T-helper 2 cell (primary cell): ENCODE measurements around the gene IMPDH1.
"Not testable (repeated sequence)": the region's sequence is repeated elsewhere in the genome, so short reads cannot be mapped to it uniquely, and the experiment has no call there.

Experiments
- DNase-seq, 5 experiments: peaks; one replicate each; pipeline versions ENCODE4 v3.0.0 to v3.0.0-alpha.2; 2012 to 2022
- total RNA-seq, 2 donors: gene quantifications; one replicate each; lab custom pipeline; 2026; lab: John Stamatoyannopoulos, UW

IMPDH1 gene
- total RNA-seq = 43.0 to 56.3 reads per million in 2 donors

DNA sequence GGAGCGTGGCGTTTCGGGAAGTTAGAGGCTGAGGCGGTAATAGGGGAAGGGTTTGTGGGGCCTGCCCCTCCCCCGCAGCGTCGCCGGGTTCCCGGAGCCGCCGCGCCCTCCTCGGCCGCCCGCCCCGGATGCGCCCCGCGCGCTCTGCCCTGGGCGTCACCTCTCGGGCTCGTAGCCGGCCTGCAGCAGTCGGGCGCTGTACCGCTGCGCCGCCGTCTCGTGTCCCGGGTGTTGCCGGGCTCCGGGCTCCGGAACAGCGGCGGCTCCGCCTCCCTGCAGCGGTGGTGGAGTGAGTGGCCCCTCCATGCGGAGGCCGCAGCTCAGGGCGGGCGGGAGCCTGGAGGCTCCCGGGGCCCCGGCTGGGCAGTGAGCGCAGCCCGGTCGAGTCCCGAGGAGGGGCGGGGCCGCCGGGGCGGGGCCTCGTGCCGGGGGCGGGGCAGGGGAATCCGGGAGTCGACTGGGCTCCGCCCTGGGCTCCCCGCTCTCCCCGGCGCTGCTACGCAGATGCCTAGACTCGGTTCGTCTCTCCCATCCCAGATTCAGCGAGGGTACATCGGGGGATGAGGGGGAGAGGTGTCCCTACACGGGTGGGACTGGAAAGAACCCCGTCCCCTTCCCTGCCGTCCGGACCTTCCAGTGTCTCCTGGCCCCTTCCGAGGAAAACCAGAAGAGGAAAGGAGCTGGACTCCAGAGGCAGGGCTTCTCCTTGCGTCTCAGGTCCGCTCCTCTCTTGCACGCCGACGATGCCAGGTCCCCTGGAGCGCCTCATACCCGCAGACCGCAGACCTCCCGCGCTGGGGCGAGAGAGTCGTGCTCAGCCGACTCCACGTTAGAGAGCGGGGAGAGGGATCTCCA, at the start of gene IMPDH1:
Gene IMPDH1 (minus strand): TSS at position 387 of the 855 bp plus-strand sequence. CDS start 81 bp downstream, at position 306.
- DNase-seq = peak; percentile 76 to 87 (median 82)

DNA sequence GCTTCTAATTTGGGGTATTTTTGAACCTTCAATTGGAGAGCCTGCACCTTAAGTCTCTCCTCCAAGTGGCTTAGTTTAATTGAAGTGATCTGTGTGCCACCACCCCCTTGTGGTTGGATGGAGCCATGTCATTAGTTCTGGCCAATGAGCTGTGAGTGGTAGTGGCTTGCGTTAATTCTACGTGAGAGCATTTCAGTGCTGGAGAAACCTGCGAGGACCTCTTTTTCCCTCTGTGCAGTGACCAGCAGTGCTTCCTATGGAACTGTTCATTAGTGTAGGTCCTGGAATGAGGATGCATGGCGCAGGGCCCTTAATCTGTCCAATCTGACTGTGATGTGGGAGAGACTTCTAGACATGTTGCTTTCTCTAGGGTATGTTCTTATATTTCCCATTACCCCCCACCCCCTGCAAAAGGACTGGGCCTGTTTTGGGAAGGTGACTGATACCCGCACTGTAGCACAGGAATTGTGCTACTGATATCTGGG, 49.7 kb upstream of the IMPDH1 start:
- peak; percentile 20 to 84 (median 55) for DNase-seq

DNA sequence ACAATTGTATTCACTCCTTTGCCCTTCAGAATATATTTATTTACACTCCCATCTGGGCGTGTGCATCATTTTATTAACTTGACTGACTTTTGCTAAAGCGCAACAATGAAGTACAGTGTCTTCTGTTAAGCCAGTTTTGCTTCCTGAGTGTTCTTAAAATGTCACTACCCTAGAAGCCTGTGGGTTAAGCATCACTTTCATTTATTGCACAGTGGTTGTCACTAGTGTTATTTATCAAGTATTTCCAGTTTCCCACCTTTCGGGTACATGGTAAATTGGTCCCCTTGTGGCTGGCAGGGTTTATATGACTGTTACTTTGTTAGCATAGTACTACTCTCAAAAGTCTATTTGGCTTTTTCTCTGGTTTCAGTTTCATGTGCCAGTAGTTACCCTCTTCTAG, 49.2 kb upstream of the IMPDH1 start:
- peak in 2 of 5 experiments; percentile 5 to 83 for DNase-seq

DNA sequence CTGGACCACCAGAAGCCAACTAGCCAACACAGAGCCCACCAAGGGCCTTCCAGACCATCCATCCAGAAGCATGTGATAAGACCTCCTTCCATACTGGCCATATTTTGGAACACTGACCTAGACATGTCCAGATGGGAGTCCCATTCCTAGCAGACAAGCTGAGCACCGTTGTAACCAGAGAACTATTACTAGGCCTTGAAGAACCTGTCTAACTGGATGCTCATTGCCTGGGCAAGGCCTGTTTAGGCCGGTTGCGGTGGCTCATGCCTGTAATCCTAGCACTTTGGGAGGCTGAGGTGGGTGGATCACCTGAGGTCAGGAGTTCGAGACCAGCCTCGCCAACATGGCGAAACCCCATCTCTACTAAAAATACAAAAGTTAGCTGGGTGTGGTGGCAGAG, 47.6 kb upstream of the IMPDH1 start:
- not testable (repeated sequence) for DNase-seq

DNA sequence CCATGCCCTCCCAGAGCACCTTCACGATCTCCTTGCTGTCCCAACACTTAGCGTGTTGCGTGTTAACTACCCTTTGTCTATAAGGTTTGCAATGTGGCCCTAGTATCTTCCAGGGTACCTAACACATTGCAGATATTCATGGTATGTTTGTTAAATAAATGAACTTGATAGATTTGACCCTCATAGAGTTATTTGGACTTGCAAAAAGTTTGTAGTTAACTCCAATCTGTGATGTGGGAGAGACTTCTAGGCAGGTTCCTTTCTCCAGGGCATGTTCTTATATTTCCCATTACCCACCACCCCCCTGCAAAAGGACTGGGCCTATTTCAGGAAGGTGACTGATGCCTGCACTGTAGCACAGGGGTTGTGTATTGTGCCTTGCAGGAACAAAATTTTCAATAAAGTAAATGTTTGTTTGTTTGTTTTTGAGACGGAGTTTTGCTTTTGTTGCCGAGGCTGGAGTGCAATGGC, 46.5 kb upstream of the IMPDH1 start:
- no peak for DNase-seq

DNA sequence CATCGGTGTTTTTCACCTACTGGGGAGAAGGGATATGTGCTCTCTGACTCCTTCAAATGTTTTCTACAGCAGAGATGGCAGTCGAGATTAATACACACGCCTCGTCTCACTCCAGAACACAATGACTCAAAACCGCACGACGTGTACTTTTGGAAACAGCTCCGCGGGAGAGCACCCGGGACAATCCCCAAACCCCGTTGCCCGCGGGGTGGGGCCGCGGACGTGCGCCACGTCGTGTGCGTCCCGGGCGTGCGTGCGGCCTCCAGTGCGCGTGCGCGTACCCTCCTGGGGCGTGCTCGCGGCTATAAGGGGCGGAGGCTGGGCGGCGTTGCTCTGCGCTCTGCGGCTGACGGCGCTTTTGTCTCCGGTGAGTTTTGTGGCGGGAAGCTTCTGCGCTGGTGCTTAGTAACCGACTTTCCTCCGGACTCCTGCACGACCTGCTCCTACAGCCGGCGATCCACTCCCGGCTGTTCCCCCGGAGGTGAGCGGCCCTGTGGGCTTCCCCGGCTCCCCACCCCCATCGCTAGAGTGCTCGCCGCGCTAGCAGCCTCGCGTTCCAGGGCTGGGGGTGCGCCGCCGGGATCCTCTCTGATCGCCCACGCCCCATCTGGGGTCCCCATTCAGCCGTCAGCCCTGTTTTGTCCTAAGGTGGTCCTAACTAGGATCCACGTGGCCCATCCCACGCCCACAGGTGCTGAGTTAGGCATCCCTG, 45.9 kb upstream of the IMPDH1 start, which contains the start of gene HILPDA:
Gene HILPDA (plus strand): TSS at position 336 of the 712 bp plus-strand sequence. CDS start 1,391 bp downstream, outside the sequence.
- DNase-seq = peak; percentile 89 to 97 (median 91)

DNA sequence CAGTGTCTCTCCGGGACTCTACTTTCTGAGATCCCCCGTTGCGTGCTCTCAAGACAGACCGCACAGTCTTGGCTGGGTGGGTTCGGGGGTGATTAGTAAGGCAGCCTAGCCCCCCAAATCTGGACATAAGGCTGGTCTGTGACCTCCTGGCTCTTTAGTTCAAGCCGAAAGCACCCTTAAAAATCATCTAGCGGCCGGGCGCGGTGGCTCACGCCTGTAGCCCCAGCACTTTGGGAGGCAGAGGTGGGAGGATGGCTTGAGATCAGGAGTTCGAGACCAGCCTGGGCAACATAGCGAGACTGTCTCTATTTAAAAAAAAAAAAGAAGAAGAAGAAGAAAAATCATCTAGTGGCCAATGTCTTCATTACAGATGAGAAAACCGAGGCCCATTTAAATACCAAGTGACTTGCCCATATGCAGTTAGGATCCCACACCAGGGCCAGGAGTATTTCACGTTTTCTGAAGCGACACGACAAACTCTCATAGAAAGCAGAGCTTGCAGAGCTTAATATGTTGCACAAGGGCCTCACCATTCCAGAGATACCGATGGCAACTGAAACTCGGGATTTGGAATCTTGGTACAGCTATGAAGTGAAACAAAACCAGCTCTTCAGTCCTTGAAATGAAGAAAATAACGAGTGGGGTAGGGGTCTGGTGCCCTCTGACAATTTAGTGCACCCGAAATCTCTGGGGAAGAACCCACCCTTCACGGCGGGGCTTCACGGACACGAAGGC, 45.2 kb upstream of the IMPDH1 start:
- DNase-seq = peak in 1 of 5 experiments; percentile 57

DNA sequence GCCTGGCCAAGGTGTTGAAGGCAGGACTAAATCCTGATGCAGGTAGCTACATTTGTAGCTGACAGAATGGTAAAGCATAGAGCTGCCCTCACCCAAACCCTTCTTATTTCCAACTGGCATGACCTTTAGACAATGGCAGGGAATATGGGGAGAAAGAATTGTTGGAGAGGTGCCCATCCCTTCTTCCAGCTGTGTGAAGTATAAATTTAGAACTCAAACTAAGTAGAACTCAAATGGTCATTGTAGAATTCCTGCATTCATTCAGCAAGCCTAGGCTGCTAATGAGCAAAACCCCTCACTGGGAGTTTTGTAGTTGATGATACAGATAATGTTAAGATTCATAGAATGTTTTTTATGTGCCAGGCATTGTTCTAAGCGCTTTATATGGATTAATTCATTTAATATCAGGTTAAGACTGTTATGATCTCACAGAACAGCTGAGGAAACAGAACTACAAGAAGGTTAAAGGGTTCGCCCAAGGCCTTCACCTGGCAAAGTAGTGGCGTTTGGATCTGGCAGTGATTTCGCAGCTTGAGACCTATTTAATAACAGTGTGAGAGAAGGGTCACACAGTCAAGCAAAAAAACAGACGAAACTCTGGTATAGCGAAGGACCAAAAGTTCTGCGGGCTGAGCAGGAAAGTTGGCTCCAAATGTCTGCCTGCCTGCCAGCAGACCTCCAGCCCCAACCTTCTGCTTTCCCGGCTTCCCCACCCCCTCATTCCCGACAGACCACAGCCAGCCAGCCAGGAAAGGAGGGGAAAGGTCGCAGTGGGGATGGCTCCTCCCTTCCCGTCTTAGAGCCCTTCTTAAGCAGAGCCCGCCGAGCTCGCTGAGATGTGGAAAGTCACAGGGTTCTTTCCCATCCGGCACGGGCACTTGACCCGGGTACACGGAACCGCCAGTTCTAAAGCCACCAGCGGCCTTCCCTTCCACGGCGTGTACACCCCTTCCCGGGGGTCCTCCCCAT, 44.3 kb upstream of the IMPDH1 start:
- DNase-seq = no peak

DNA sequence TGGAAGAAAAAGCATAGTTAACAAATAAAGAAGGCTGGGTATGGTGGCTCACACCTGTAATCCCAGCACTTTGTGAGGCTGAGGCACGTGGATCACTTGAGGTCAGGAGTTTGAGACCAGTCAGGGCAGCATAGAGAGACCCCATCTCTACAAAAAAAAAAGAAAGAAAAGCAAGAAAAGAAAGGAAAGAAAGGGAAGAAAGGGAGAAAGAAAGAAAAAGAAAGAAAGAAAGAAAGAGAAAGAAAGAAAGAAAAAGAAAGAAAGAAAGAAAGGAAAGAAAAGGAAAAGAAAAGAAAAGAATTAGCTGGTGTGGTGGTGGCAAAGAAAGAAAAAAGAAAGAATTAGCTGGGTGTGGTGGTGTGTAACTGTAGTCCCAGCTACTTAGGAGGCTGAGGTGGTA, 42.8 kb upstream of the IMPDH1 start:
- no peak for DNase-seq

DNA sequence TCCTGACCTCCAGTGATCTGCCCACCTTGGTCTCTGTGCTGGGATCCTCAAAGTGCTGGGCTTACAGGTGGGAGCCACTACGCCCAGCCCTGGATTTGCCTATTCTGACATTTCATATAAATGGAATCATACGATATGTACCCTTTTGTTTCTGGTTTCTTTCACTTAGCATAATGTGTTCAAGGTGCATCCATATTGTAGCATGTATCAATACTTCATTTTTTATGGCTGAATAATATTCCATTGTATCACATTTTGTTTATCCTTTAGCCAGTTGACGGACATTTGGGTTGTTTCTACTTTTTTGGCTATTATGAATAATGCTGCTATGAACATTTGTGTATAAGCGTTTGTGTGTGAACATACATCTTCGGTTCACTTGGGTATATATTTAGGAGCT, 41.1 kb upstream of the IMPDH1 start:
- no peak for DNase-seq

DNA sequence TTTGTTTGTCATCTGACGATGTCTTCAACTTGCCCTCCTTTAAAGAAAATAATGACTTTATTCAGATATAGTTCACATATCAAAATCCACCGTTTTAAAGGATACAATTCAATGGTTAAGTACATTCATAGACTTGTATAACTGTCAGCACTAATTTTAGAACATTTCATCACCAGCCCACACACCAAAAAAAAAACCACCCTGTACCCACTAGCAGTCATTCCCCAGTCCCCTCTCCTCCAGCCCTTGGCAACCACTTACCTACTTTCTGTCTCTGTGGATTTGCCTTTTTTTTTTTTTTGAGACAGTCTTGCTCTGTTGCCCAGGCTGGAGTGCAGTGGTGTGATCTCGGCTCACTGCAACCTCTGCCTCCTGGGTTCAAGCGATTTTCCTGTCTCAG, 40.6 kb upstream of the IMPDH1 start:
- DNase-seq = peak in 1 of 5 experiments; percentile 26

DNA sequence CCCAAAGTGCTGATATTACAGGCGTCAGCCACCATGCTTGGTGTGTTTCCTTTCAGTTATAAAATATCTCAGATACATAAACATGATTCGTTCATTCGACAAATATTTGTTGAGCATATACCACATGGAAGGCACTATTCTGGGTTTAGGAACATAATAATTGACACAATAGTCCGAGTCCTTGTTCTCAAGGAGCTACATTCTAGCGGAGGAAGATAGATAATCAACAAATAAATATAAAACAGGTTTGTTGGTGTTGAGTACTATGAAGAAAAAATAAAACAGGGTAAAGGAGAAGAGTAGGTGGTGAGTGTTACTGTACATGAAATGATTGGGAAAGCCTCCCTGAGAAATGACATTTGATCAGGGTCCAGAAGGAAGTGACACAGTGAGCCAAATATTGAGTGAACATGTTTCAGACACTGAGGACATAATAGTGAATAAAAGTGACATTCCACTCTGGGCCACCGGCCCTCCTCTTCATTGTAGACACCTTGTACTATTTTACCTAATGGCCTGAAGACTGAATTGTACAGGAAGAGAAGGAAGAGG, 39.0 kb upstream of the IMPDH1 start:
- no peak for DNase-seq

DNA sequence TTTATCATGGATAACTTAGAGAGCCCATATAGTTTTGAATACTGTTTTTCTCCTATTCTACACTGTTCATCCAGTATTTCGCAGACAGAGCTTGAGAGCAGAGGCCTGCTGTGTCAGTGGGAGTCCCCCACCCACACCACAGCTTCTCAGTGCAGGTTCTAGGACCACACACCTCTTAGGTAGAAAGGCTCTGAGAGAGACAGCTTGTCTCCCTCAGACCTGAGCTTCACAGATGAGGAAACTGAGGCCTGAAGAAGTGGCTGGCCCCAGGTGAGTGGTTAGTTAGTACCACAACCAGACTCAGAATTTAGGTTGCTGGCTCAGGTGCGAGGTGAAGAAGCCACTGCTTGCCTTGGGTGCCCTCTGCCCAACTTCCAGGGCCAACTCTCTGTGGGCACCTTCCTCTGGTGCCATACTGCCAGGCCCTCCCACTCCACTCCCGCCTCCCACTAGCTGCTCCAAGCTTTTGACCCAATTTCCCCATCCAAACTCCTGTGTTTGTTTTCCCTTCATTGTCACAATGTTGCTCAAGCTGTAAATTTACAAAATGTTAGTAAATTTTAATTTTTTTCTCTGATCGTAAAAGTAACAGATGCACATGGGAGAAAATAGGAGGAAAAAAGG, 38.3 kb upstream of the IMPDH1 start:
- DNase-seq = no peak

DNA sequence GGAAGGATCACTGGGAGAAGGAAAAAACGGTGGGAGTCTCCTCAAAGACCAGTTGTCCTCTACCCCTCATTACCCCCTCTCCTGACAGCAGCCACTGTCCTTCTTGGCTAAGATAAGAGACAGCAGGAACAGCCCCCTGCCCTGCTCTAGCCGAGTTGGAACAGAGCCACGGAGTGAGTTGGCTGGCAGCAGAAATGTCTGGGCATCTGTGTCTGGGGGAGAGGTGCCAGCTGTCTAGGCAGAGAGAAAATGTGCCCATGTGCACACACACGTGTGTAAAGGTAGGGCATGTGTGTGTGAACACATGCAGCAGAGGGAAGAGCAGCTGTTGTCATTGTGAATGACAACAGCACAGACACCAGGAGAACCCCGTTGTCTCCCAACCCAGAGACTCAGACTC, 36.5 kb upstream of the IMPDH1 start:
- DNase-seq = no peak

DNA sequence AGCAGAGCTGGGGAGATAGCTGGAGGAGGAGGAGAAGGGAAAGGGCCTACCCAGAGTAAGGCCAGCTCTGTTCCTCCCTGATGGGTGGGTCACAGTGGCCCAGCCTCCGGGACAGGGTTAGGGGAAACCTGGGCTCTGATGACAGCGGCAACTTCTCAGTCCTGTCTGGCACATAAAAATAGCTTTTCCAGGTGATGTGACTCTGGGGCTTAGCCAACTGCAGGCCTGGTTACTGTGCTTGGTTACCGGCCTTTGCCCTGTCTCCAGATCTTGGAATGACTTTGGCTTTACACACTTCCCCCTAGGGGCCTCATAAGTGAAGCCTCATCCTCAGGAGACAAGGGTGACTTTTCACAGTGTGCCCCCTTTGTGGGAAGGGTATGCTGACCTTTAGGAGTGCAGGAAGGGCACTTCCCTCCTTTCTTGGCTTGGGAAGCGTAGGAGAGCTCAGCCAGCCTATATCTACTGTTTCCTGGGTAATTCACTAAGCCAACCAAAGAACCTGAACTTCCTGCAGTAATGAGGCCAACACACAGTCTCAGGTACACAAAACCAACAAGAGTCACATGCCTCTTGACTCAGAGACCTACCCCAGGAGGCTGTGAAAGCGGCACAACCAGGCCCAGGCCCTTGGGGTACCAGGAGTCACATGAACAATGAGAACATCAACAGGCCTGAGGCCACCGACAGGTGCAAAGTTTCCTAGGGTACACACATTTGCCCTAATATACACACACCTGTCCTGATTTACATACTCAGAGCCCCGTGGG, 34.2 kb upstream of the IMPDH1 start:
- peak in 1 of 5 experiments; percentile 12 for DNase-seq

DNA sequence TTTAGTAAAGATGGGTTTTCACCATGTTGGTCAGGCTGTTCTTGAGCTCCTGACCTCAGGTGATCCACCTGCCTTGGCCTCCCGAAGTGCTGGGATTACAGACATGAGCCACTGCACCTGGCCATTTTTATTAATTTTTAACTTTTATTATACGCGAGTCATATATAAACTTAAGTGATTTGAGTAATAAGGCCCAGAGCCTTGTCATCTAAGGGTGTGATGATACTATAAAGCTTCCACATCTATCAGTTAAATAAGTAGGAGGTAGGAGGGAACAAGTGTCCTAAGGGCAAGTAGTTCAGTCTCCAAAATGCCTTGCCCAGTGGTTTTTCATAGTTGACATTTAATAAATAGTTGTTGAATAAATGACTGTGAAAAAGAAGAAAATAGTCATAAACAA, 32.6 kb upstream of the IMPDH1 start:
- DNase-seq = no peak

DNA sequence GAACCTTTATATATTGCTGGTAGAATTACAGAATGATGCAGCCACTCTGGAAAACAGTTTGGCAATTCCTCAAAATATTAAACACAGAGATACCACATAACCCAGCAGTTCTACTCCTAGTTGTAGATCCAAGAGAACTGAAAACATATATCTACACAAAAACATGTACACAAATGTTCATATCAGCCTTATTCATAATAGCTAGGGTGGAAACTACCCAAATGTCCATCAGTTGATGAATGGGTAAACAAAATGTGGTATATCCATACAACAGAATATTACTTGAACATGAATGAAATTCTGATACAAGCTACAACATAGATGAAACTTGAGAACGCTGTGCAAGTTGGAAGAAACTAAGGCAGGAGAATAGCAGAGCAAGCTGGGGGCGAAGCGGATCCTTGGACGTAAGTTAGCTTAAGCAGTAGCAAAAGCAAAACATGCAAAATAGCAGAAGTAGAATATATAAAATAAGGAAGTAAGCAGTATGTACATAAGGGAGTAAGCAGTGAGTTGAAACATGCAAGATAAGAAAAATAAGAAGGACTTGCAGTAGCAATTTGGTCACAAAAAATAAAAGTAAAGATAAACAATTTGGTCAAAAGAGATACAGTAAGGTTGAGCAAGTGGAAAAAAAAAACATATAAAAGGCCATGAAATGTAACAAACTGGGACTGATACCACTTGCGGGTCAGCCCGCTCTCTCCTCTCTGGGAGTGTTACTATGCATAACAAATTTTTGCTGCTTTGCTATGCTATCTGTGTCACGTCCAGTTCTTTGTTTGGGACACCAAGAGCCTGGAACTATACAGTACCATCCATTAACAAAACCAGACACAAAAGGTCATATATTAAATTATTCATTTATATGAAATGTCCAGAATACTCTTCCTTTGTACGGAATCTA, 27.9 kb upstream of the IMPDH1 start:
- DNase-seq = no peak

DNA sequence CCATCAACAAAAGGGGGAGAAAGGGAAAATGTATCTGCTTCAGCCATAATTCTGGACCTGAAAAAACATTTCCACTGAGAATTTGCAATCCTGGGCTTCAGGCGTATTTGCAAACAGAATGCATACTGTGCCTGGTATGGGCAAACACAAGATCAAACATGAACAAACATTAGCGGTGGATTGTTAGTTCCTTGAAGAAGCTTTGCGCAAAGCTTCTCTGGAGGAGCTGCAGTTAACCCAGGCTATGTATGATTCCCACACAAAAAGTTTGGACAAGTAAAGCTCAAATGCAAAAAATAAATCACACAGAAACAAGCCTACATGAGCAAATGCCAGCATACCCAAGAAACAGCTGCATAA, 25.5 kb upstream of the IMPDH1 start:
- no peak for DNase-seq
